Naive thymus-derived CD8-positive, alpha-beta T cell (primary cell): ENCODE measurements around the gene GRK1. TPM values are rescaled to one million over a fixed set of nuclear protein-coding genes. Genes with fewer than 3 reads are reported as not detected.

ENCODE experiments used
- ATAC-seq, 2 donors: fragments of 150-1000 bp; cut with Tn5 transposase in 1 of 2; sonication (Bioruptor Pico), chemical (Tn5 transposase) in 1 of 2; 1 replicate in 1 of 2; 2 replicates in 1 of 2; pipeline ENCODE4 v1.10.0; 2021; ENCODE audit warnings: mild to moderate bottlenecking in 2 of 2, moderate library complexity in 2 of 2
- POLR2A ChIA-PET: fragments of 350-600 bp; sonication (Branson Sonifier 250); formaldehyde crosslinking; loops from one replicate; lab custom pipeline; 2021; ENCODE audit warnings: antibody characterized with exemption; lab: Charles Lee
- DNase-seq, 10 donors: peaks; one replicate each; pipeline versions ENCODE4 v3.0.0 to v3.0.0-alpha.2; 2020 to 2022
- H3K27ac Mint-ChIP-seq, 10 donors: one replicate each; pipeline ENCODE4 v1.8.0; 2020 to 2022; ENCODE audit warnings: mild to moderate bottlenecking in 10 of 10, mixed read lengths in 10 of 10, moderate library complexity in 4 of 10, inconsistent platforms in 1 of 10
- H3K27me3 Mint-ChIP-seq, 5 donors: one replicate each; pipeline ENCODE4 v1.8.0; 2021 to 2022; ENCODE audit warnings: mixed read lengths in 5 of 5
- H3K36me3 Mint-ChIP-seq, 3 donors: one replicate each; pipeline ENCODE4 v1.8.0; 2020 to 2022; ENCODE audit warnings: mixed read lengths in 3 of 3, mild to moderate bottlenecking in 2 of 3, inconsistent platforms in 1 of 3
- H3K4me1 Mint-ChIP-seq, 4 donors: one replicate each; pipeline ENCODE4 v1.8.0; 2021 to 2022; ENCODE audit warnings: mixed read lengths in 4 of 4
- H3K4me3 Mint-ChIP-seq, 10 donors: one replicate each; pipeline ENCODE4 v1.8.0; 2020 to 2022; ENCODE audit warnings: mild to moderate bottlenecking in 10 of 10, mixed read lengths in 10 of 10, moderate library complexity in 6 of 10, inconsistent platforms in 1 of 10
- H3K9me3 Mint-ChIP-seq, 9 donors: one replicate each; pipeline ENCODE4 v1.8.0; 2020 to 2022; ENCODE audit warnings: mixed read lengths in 9 of 9, mild to moderate bottlenecking in 3 of 9, inconsistent platforms in 1 of 9, moderate library complexity in 1 of 9
- polyA plus RNA-seq, 3 donors: library from polyadenylated mRNA; unstranded; fragments of 300-500 nt; fragmentation: Illumina TruSeq; gene quantifications; one replicate each; pipeline ENCODE4 v1.2.3, GENCODE V29; 2021
- total RNA-seq, 8 experiments: library from RNA in 2 of 8; stranded (reverse) in 2 of 8; gene quantifications; one replicate each; pipeline ENCODE4 v1.2.3 and lab custom pipeline; 2021 to 2026

The GRK1 gene
- total and polyA plus RNA-seq, 5 experiments from 2014 or later = not detected

- H3K4me3 Mint-ChIP-seq = no peak overlapping the region
- H3K9me3 Mint-ChIP-seq = peaks cover 0 to 3% (median 0%) of the 10 kb centered on the region in 9 donors
- DNase-seq (no peak), ATAC-seq (no peak)
- peaks cover 25 to 60% (median 39%) of the 10 kb centered on the region in 5 donors for H3K27me3 Mint-ChIP-seq
- H3K4me1 Mint-ChIP-seq = peaks cover 8 to 17% (median 11%) of the 10 kb centered on the region in 4 donors
- no peak overlapping the region for H3K27ac Mint-ChIP-seq
- no peaks in the 10 kb centered on the region for H3K36me3 Mint-ChIP-seq
- POLR2A ChIA-PET = no interaction called here
Measured at GRCh38 chr13:113763254-113763653, 96.2 kb downstream of the GRK1 start.

- no peaks in the 10 kb centered on the region for H3K36me3 Mint-ChIP-seq
- peaks cover 24 to 57% (median 36%) of the 10 kb centered on the region in 5 donors for H3K27me3 Mint-ChIP-seq
- no peak overlapping the region for H3K27ac Mint-ChIP-seq
- ATAC-seq = no peak
- no peak for DNase-seq
- peaks cover 6 to 10% (median 7%) of the 10 kb centered on the region in 4 donors for H3K4me1 Mint-ChIP-seq
- H3K4me3 Mint-ChIP-seq = no peak overlapping the region
- peaks cover 0 to 3% (median 0%) of the 10 kb centered on the region in 9 donors for H3K9me3 Mint-ChIP-seq
- POLR2A ChIA-PET = no interaction called here
Measured at GRCh38 chr13:113763961-113764792, 97.2 kb downstream of the GRK1 start.

GRCh38 chr13:113764793-113765563 is 98.0 kb downstream of the GRK1 start:
- Mint-ChIP-seq H3K4me3 (no peak overlapping the region), H3K4me1 (peaks cover 0 to 2% (median 0%) of the 10 kb centered on the region in 4 donors), H3K27me3 (peaks cover 21 to 49% (median 30%) of the 10 kb centered on the region in 5 donors), H3K9me3 (peaks cover 0 to 3% (median 0%) of the 10 kb centered on the region in 9 donors), H3K36me3 (no peaks in the 10 kb centered on the region), H3K27ac (no peak overlapping the region)
- DNase-seq (no peak), ATAC-seq (no peak)
- POLR2A ChIA-PET = no interaction called here

- POLR2A ChIA-PET = no interaction called here
- peaks cover 19 to 46% (median 26%) of the 10 kb centered on the region in 5 donors for H3K27me3 Mint-ChIP-seq
- peaks cover 0 to 3% (median 0%) of the 10 kb centered on the region in 9 donors for H3K9me3 Mint-ChIP-seq
Measured at GRCh38 chr13:113765564-113765910, 98.5 kb downstream of the GRK1 start.

GRCh38 chr13:113766035-113766800 is 99.2 kb downstream of the GRK1 start:
- no peaks in the 10 kb centered on the region for H3K36me3 Mint-ChIP-seq
- DNase-seq = no peak
- H3K4me1 Mint-ChIP-seq = no peaks in the 10 kb centered on the region
- peaks cover 0 to 1% (median 0%) of the 10 kb centered on the region in 9 donors for H3K9me3 Mint-ChIP-seq
- no peak for ATAC-seq
- H3K27me3 Mint-ChIP-seq = peaks cover 15 to 39% (median 19%) of the 10 kb centered on the region in 5 donors
- no peak overlapping the region for H3K27ac Mint-ChIP-seq
- no peak overlapping the region for H3K4me3 Mint-ChIP-seq
- POLR2A ChIA-PET = no interaction called here

More at GRCh38 chr13:113765564-113765910, 98.5 kb downstream of the GRK1 start:
- DNase-seq = no peak
- Mint-ChIP-seq H3K4me3 (no peak overlapping the region), H3K27ac (no peak overlapping the region), H3K36me3 (no peaks in the 10 kb centered on the region), H3K4me1 (no peaks in the 10 kb centered on the region)
- ATAC-seq = no peak

GRCh38 chr13:113767366-113767765 is 100.3 kb downstream of the GRK1 start:
- DNase-seq (no peak), ATAC-seq (no peak)
- Mint-ChIP-seq H3K27me3 (peaks cover 7 to 28% (median 11%) of the 10 kb centered on the region in 5 donors), H3K4me3 (no peak overlapping the region), H3K27ac (no peak overlapping the region), H3K4me1 (peaks cover 0 to under 1% (median 0%) of the 10 kb centered on the region in 4 donors), H3K9me3 (peaks cover 0 to 6% (median 2%) of the 10 kb centered on the region in 9 donors), H3K36me3 (peaks cover 0 to 1% (median 0%) of the 10 kb centered on the region in 3 donors)
- POLR2A ChIA-PET = no interaction called here

GRCh38 chr13:113768018-113768905 is 101.2 kb downstream of the GRK1 start:
- H3K27me3 Mint-ChIP-seq = peaks cover 5 to 21% (median 7%) of the 10 kb centered on the region in 5 donors
- H3K4me1 Mint-ChIP-seq = peaks cover 0 to 2% (median 0%) of the 10 kb centered on the region in 4 donors
- no peak overlapping the region for H3K27ac Mint-ChIP-seq
- DNase-seq (no peak), ATAC-seq (no peak)
- no peak overlapping the region for H3K4me3 Mint-ChIP-seq
- H3K9me3 Mint-ChIP-seq = peaks cover 0 to 11% (median 5%) of the 10 kb centered on the region in 9 donors
- POLR2A ChIA-PET = no interaction called here
- peaks cover 0 to 6% (median 0%) of the 10 kb centered on the region in 3 donors for H3K36me3 Mint-ChIP-seq

- Mint-ChIP-seq H3K36me3 (peaks cover 0 to 6% (median 0%) of the 10 kb centered on the region in 3 donors), H3K9me3 (peaks cover 0 to 11% (median 5%) of the 10 kb centered on the region in 9 donors), H3K27me3 (peaks cover 0 to 14% (median 3%) of the 10 kb centered on the region in 5 donors), H3K4me3 (no peak overlapping the region), H3K4me1 (peaks cover 0 to 2% (median 0%) of the 10 kb centered on the region in 4 donors), H3K27ac (no peak overlapping the region)
- ATAC-seq (no peak), DNase-seq (no peak)
- POLR2A ChIA-PET = no interaction called here
Measured at GRCh38 chr13:113769106-113769505, 102.1 kb downstream of the GRK1 start.

- POLR2A ChIA-PET = no interaction called here
- H3K36me3 Mint-ChIP-seq = peaks cover 0 to 6% (median 0%) of the 10 kb centered on the region in 3 donors
- peaks cover 0 to 2% (median 0%) of the 10 kb centered on the region in 4 donors for H3K4me1 Mint-ChIP-seq
- DNase-seq = no peak
- H3K27ac Mint-ChIP-seq = no peak overlapping the region
- H3K27me3 Mint-ChIP-seq = peaks cover 0 to 9% (median 2%) of the 10 kb centered on the region in 5 donors
- peaks cover 0 to 11% (median 5%) of the 10 kb centered on the region in 9 donors for H3K9me3 Mint-ChIP-seq
- ATAC-seq = no peak
- H3K4me3 Mint-ChIP-seq = no peak overlapping the region
Measured at GRCh38 chr13:113769881-113770280, 102.9 kb downstream of the GRK1 start.

GRCh38 chr13:113770441-113770840 is 103.4 kb downstream of the GRK1 start:
- peaks cover 0 to 6% (median 0%) of the 10 kb centered on the region in 3 donors for H3K36me3 Mint-ChIP-seq
- DNase-seq (no peak), ATAC-seq (no peak)
- H3K27ac Mint-ChIP-seq = no peak overlapping the region
- H3K4me3 Mint-ChIP-seq = no peak overlapping the region
- H3K4me1 Mint-ChIP-seq = peaks cover 0 to 2% (median 0%) of the 10 kb centered on the region in 4 donors
- H3K9me3 Mint-ChIP-seq = peaks cover 0 to 11% (median 5%) of the 10 kb centered on the region in 9 donors
- POLR2A ChIA-PET = no interaction called here
- H3K27me3 Mint-ChIP-seq = peaks cover 0 to 6% (median 0%) of the 10 kb centered on the region in 5 donors

- Mint-ChIP-seq H3K9me3 (peaks cover 0 to 11% (median 5%) of the 10 kb centered on the region in 9 donors), H3K27me3 (peaks cover 0 to 4% (median 0%) of the 10 kb centered on the region in 5 donors), H3K36me3 (peaks cover 0 to 6% (median 0%) of the 10 kb centered on the region in 3 donors), H3K4me1 (peaks cover 0 to 2% (median 0%) of the 10 kb centered on the region in 4 donors), H3K4me3 (no peak overlapping the region), H3K27ac (no peak overlapping the region)
- DNase-seq (no peak), ATAC-seq (no peak)
- POLR2A ChIA-PET = no interaction called here
Measured at GRCh38 chr13:113770937-113771336, 103.9 kb downstream of the GRK1 start.
